ENCODE data around the gene TBL3. TPM values are rescaled to one million over a fixed set of nuclear protein-coding genes. Genes with fewer than 3 reads are reported as not detected.
"Not testable (repeated sequence)": the region's sequence is repeated elsewhere in the genome, so short reads cannot be mapped to it uniquely, and the experiment has no call there.

Gene TBL3
- total and polyA plus RNA-seq, 4 donors, result 23.9 to 58.8 (median 44.1) TPM

- no peak for DNase-seq
- 1 to 2% methylated on average over 21 to 23 of the region's 23 CpGs for WGBS, 2 donors
- peaks cover 0 to 43% (median 21%) of the 10 kb centered on the region in 5 donors for H3K4me1 ChIP-seq (ENCODE audit: control insufficient read depth in 5 of 5, insufficient read depth in 5 of 5, low read length in 5 of 5)
Measured at GRCh38 chr16:2008631-2009163, 36.8 kb downstream of the TBL3 start.

GRCh38 chr16:2009164-2009711 lies 37.4 kb downstream of the TBL3 start:
- H3K9me3 ChIP-seq (ENCODE audit: control insufficient read depth in 4 of 4, insufficient read depth in 3 of 4, low read length in 3 of 4), result no peaks in the 10 kb centered on the region
- H3K36me3 ChIP-seq (ENCODE audit: control insufficient read depth in 4 of 4, insufficient read depth in 4 of 4, low read length in 4 of 4), result peaks cover 0 to 5% (median 2%) of the 10 kb centered on the region in 4 donors
- peak overlapping the region in 1 of 2 donors; percentile 46 for H3K9ac ChIP-seq (ENCODE audit: insufficient read depth in 1 of 2, low read length in 2 of 2)
- H3K4me1 ChIP-seq (ENCODE audit: control insufficient read depth in 5 of 5, insufficient read depth in 5 of 5, low read length in 5 of 5), result peaks cover 0 to 38% (median 19%) of the 10 kb centered on the region in 5 donors
- DNase-seq (no peak), ATAC-seq (ENCODE audit: insufficient read depth, low FRiP score) (no peak)
- H3K4me3 ChIP-seq, result peak overlapping the region; percentile 83
- no peaks in the 10 kb centered on the region for H3K27me3 ChIP-seq (ENCODE audit: control insufficient read depth in 3 of 3, insufficient read depth in 3 of 3, low read length in 2 of 3)
- H3K27ac ChIP-seq (ENCODE audit: low read depth in 1 of 2, low read length in 1 of 2), result peak overlapping the region; percentile 79 to 90
- no peak for TF ChIP-seq CTCF (IDR thresholded peaks at IDR 0.05; ENCODE audit: control extremely low read depth, extremely low read depth)
- WGBS, 2 donors, result 1 to 2% methylated on average over 35 to 55 of the region's 55 CpGs

More at GRCh38 chr16:2008631-2009163, 36.8 kb downstream of the TBL3 start:
- Histone ChIP-seq H3K9ac (ENCODE audit: insufficient read depth in 1 of 2, low read length in 2 of 2) (peak overlapping the region; percentile 2 to 46), H3K4me3 (peak overlapping the region; percentile 83), H3K27ac (ENCODE audit: low read depth in 1 of 2, low read length in 1 of 2) (peak overlapping the region; percentile 79 to 90), H3K36me3 (ENCODE audit: control insufficient read depth in 4 of 4, insufficient read depth in 4 of 4, low read length in 4 of 4) (peaks cover 0 to 5% (median 2%) of the 10 kb centered on the region in 4 donors), H3K27me3 (ENCODE audit: control insufficient read depth in 3 of 3, insufficient read depth in 3 of 3, low read length in 2 of 3) (no peaks in the 10 kb centered on the region), H3K9me3 (ENCODE audit: control insufficient read depth in 4 of 4, insufficient read depth in 3 of 4, low read length in 3 of 4) (no peaks in the 10 kb centered on the region)
- no peak for ATAC-seq (ENCODE audit: insufficient read depth, low FRiP score)
- no peak for TF ChIP-seq CTCF (IDR thresholded peaks at IDR 0.05; ENCODE audit: control extremely low read depth, extremely low read depth)

- H3K36me3 ChIP-seq (ENCODE audit: control insufficient read depth in 4 of 4, insufficient read depth in 4 of 4, low read length in 4 of 4), result peaks cover 0 to 5% (median 2%) of the 10 kb centered on the region in 4 donors
- 1 to 2% methylated on average over 45 to 52 of the region's 52 CpGs for WGBS, 2 donors
- peak; percentile 89 for ATAC-seq (ENCODE audit: insufficient read depth, low FRiP score)
- TF ChIP-seq CTCF (IDR thresholded peaks at IDR 0.05; ENCODE audit: control extremely low read depth, extremely low read depth), result no peak
- peak within 1 kb of the TSS; percentile 83 for H3K4me3 ChIP-seq
- DNase-seq, result peak; percentile 86 to 93 (median 88)
- no peaks in the 10 kb centered on the region for H3K27me3 ChIP-seq (ENCODE audit: control insufficient read depth in 3 of 3, insufficient read depth in 3 of 3, low read length in 2 of 3)
- H3K4me1 ChIP-seq (ENCODE audit: control insufficient read depth in 5 of 5, insufficient read depth in 5 of 5, low read length in 5 of 5), result peaks cover 0 to 31% (median 17%) of the 10 kb centered on the region in 5 donors
- H3K9ac ChIP-seq (ENCODE audit: insufficient read depth in 1 of 2, low read length in 2 of 2), result peak within 1 kb of the TSS; percentile 46 to 68
- H3K27ac ChIP-seq (ENCODE audit: low read depth in 1 of 2, low read length in 1 of 2), result peak within 1 kb of the TSS; percentile 87 to 91
- no peaks in the 10 kb centered on the region for H3K9me3 ChIP-seq (ENCODE audit: control insufficient read depth in 4 of 4, insufficient read depth in 3 of 4, low read length in 3 of 4)
Measured at GRCh38 chr16:2009791-2010510, 38.1 kb downstream of the TBL3 start, which contains the start of gene ZNF598. Gene ZNF598, minus strand, starts transcription at chr16:2009821.

GRCh38 chr16:2011726-2012125 lies 39.9 kb downstream of the TBL3 start:
- peaks cover 0 to 27% (median 17%) of the 10 kb centered on the region in 5 donors for H3K4me1 ChIP-seq (ENCODE audit: control insufficient read depth in 5 of 5, insufficient read depth in 5 of 5, low read length in 5 of 5)
- H3K4me3 ChIP-seq; DNase-seq; H3K9ac ChIP-seq (ENCODE audit: insufficient read depth in 1 of 2, low read length in 2 of 2); H3K9me3 ChIP-seq (ENCODE audit: control insufficient read depth in 4 of 4, insufficient read depth in 3 of 4, low read length in 3 of 4); ATAC-seq (ENCODE audit: insufficient read depth, low FRiP score); H3K36me3 ChIP-seq (ENCODE audit: control insufficient read depth in 4 of 4, insufficient read depth in 4 of 4, low read length in 4 of 4); H3K27me3 ChIP-seq (ENCODE audit: control insufficient read depth in 3 of 3, insufficient read depth in 3 of 3, low read length in 2 of 3); H3K27ac ChIP-seq (ENCODE audit: low read depth in 1 of 2, low read length in 1 of 2): not testable (repeated sequence)
- 87 to 88% methylated on average over 9 of the region's 9 CpGs for WGBS, 2 donors
